Type B pancreatic cell (in vitro differentiated cells): ENCODE data around the gene MYH16. TPM values are rescaled to one million over a fixed set of nuclear protein-coding genes. Genes with fewer than 3 reads are reported as not detected.
A peak's percentile ranks its signal among the peaks of the same experiment; 100 is the strongest.
"Not testable (repeated sequence)": the region's sequence is repeated elsewhere in the genome, so short reads cannot be mapped to it uniquely, and the experiment has no call there.

Experiments used
- DNase-seq: peaks from one replicate; pipeline ENCODE4 v3.0.0; 2021; ENCODE audit warnings: mixed read lengths; ENCODE audit not compliant: unreplicated experiment; ENCODE audit errors: extremely low spot score
- H3K27ac Mint-ChIP-seq: 2 replicates; pipeline ENCODE4 v1.8.0; 2021; ENCODE audit warnings: mild to moderate bottlenecking, mixed read lengths
- H3K27me3 Mint-ChIP-seq: 2 replicates; pipeline ENCODE4 v1.8.0; 2021; ENCODE audit warnings: mixed read lengths
- H3K36me3 Mint-ChIP-seq: 2 replicates; pipeline ENCODE4 v1.8.0; 2021; ENCODE audit warnings: mixed read lengths
- H3K4me1 Mint-ChIP-seq: one replicate; pipeline ENCODE4 v1.8.0; 2021; ENCODE audit warnings: mixed read lengths; ENCODE audit not compliant: unreplicated experiment
- H3K4me3 Mint-ChIP-seq: 2 replicates; pipeline ENCODE4 v1.8.0; 2021; ENCODE audit warnings: mild to moderate bottlenecking, mixed read lengths
- H3K9me3 Mint-ChIP-seq: 2 replicates; pipeline ENCODE4 v1.8.0; 2021; ENCODE audit warnings: mixed read lengths
- CTCF ChIP-seq: fragments of 200-600 bp; sonication (generic); conservative IDR thresholded peaks from 2 replicates; pipeline ENCODE4 v1.5.0; 2021; ENCODE audit warnings: antibody characterized with exemption, mild to moderate bottlenecking
- total RNA-seq: library from RNA; stranded (reverse); gene quantifications from 2 replicates; pipeline ENCODE4 v1.2.1, GENCODE V29; 2021; ENCODE audit warnings: low replicate concordance

The MYH16 gene
- total RNA-seq, 1 donor from 2014 or later = not detected

- peaks cover 6% of the 10 kb centered on the region for H3K27me3 Mint-ChIP-seq
- TF ChIP-seq CTCF = no peak
Observed at GRCh38 chr7:99270702-99271101, 1.9 kb upstream of the MYH16 start.

GRCh38 chr7:99273561-99273960, 922 bp downstream of the MYH16 start:
- not testable (repeated sequence) for H3K27me3 Mint-ChIP-seq, H3K4me3 Mint-ChIP-seq, DNase-seq, H3K36me3 Mint-ChIP-seq, H3K9me3 Mint-ChIP-seq, H3K4me1 Mint-ChIP-seq
- H3K27ac Mint-ChIP-seq = peak overlapping the region; percentile 91

More at GRCh38 chr7:99270702-99271101, 1.9 kb upstream of the MYH16 start:
- peaks cover 5% of the 10 kb centered on the region for H3K9me3 Mint-ChIP-seq
- no peaks in the 10 kb centered on the region for H3K4me1 Mint-ChIP-seq
- no peaks in the 10 kb centered on the region for H3K36me3 Mint-ChIP-seq
- DNase-seq = no peak
- H3K4me3 Mint-ChIP-seq = no peak overlapping the region
- no peak overlapping the region for H3K27ac Mint-ChIP-seq

- H3K27ac Mint-ChIP-seq = peak overlapping the region; percentile 70
- H3K4me3 Mint-ChIP-seq, H3K9me3 Mint-ChIP-seq, H3K27me3 Mint-ChIP-seq, H3K36me3 Mint-ChIP-seq, H3K4me1 Mint-ChIP-seq, DNase-seq: not testable (repeated sequence)
Observed at GRCh38 chr7:99274908-99275307, 2.3 kb downstream of the MYH16 start.

- Mint-ChIP-seq H3K9me3 (no peaks in the 10 kb centered on the region), H3K36me3 (no peaks in the 10 kb centered on the region), H3K4me1 (no peaks in the 10 kb centered on the region), H3K4me3 (no peak overlapping the region), H3K27me3 (no peaks in the 10 kb centered on the region), H3K27ac (peak overlapping the region; percentile 70)
- DNase-seq = no peak
- no peak for TF ChIP-seq CTCF
Observed at GRCh38 chr7:99275496-99275895, 2.9 kb downstream of the MYH16 start.

- no peaks in the 10 kb centered on the region for H3K36me3 Mint-ChIP-seq
- H3K4me3 Mint-ChIP-seq = no peak overlapping the region
- H3K27ac Mint-ChIP-seq = no peak overlapping the region
- H3K27me3 Mint-ChIP-seq = no peaks in the 10 kb centered on the region
- H3K9me3 Mint-ChIP-seq = no peaks in the 10 kb centered on the region
- H3K4me1 Mint-ChIP-seq = no peaks in the 10 kb centered on the region
- no peak for TF ChIP-seq CTCF
- DNase-seq = no peak
Observed at GRCh38 chr7:99278180-99278579, 5.5 kb downstream of the MYH16 start.

- H3K9me3 Mint-ChIP-seq, H3K36me3 Mint-ChIP-seq, H3K4me3 Mint-ChIP-seq, H3K27ac Mint-ChIP-seq, H3K27me3 Mint-ChIP-seq, H3K4me1 Mint-ChIP-seq, DNase-seq: not testable (repeated sequence)
Observed at GRCh38 chr7:99284165-99284564, 11.5 kb downstream of the MYH16 start.

- Mint-ChIP-seq H3K36me3 (no peaks in the 10 kb centered on the region), H3K9me3 (no peaks in the 10 kb centered on the region), H3K4me3 (no peak overlapping the region), H3K4me1 (no peaks in the 10 kb centered on the region), H3K27me3 (no peaks in the 10 kb centered on the region), H3K27ac (no peak overlapping the region)
- no peak for DNase-seq
- no peak for TF ChIP-seq CTCF
Observed at GRCh38 chr7:99287779-99288534, 15.3 kb downstream of the MYH16 start.
